Endothelial cell of umbilical vein (primary cell): ENCODE data around the gene PPM1D. TPM values are rescaled to one million over a fixed set of nuclear protein-coding genes. Genes with fewer than 3 reads are reported as not detected.

Experiments
- BruUV-seq: library from RNA; stranded (reverse); fragments of 400-500 nt; replicated peaks from 2 replicates; lab custom pipeline; 2021; lab: Mats Ljungman, UMichigan
- CTCF ChIA-PET: fragments of 300-600, 350-600 bp; sonication (Branson Sonifier 250); formaldehyde crosslinking; loops from one replicate; lab custom pipeline; 2021; ENCODE audit warnings: antibody characterized with exemption, inconsistent platforms; lab: Charles Lee
- POLR2A ChIA-PET: fragments of 300-600, 350-600 bp; sonication (Branson Sonifier 250); formaldehyde crosslinking; loops from one replicate; lab custom pipeline; 2021; ENCODE audit warnings: antibody characterized with exemption, inconsistent platforms; lab: Charles Lee
- DNase-seq: peaks from one replicate; pipeline ENCODE4 v3.0.0-alpha.2; 2011; ENCODE audit warnings: low read depth, low spot score
- FAIRE-seq: peaks from 2 replicates; lab custom pipeline; 2011; peaks lifted over from hg19 to GRCh38; lab: Jason Lieb, UNC
- H2AFZ ChIP-seq: 2 replicates; pipeline ENCODE4 v1.6.0; 2012; ENCODE audit warnings: low read depth, low read length, control low read depth, inconsistent platforms
- H3K27ac ChIP-seq: 2 replicates; pipeline ENCODE4 v1.5.1; 2011; ENCODE audit warnings: low read depth, mild to moderate bottlenecking, control low read depth, low read length, moderate library complexity; ENCODE audit not compliant: insufficient read depth
- H3K27me3 ChIP-seq, 2 experiments: 2 replicates each; pipeline versions ENCODE4 v1.6.0 to v1.6.1; 2011; ENCODE audit warnings: low read length in 2 of 2, mixed read lengths in 1 of 2; ENCODE audit not compliant: control insufficient read depth in 2 of 2, insufficient read depth in 2 of 2
- H3K36me3 ChIP-seq, 2 experiments: 2 replicates in 1 of 2; 3 replicates in 1 of 2; pipeline ENCODE4 v1.5.1; 2011; ENCODE audit warnings: low read length in 2 of 2, mild to moderate bottlenecking in 1 of 2, moderate library complexity in 1 of 2; ENCODE audit not compliant: control insufficient read depth in 2 of 2, insufficient read depth in 2 of 2; ENCODE audit errors: extremely low read depth in 1 of 2
- H3K4me1 ChIP-seq: 3 replicates; pipeline ENCODE4 v1.5.1; 2011; ENCODE audit warnings: mild to moderate bottlenecking, low read length; ENCODE audit not compliant: control insufficient read depth, insufficient read depth; ENCODE audit errors: extremely low read depth
- H3K4me2 ChIP-seq: 2 replicates; pipeline ENCODE4 v1.6.1; 2011; ENCODE audit warnings: low read length, control low read depth, mixed read lengths; ENCODE audit not compliant: insufficient read depth
- H3K4me3 ChIP-seq, 3 experiments: fragments of 200-600 bp in 1 of 3; sonication (generic), shearing (Covaris generic) in 1 of 3; replicated peaks in 1 of 3; 2 replicates each; pipeline ENCODE4 v1.5.1; 2011 to 2016; ENCODE audit warnings: control low read depth in 3 of 3, low read length in 3 of 3, mild to moderate bottlenecking in 2 of 3, inconsistent platforms in 1 of 3, low read depth in 1 of 3, moderate library complexity in 1 of 3; ENCODE audit not compliant: insufficient read depth in 1 of 3
- H3K79me2 ChIP-seq: 2 replicates; pipeline ENCODE4 v1.6.0; 2012; ENCODE audit warnings: low read length, inconsistent platforms; ENCODE audit not compliant: control insufficient read depth, insufficient read depth
- H3K9ac ChIP-seq: replicated peaks from 2 replicates; pipeline ENCODE3; 2011; ENCODE audit warnings: low read length, control low read depth; ENCODE audit not compliant: insufficient read depth; ENCODE audit errors: extremely low read depth
- H3K9me1 ChIP-seq: replicated peaks from 3 replicates; pipeline ENCODE4 v1.6.0; 2011; ENCODE audit warnings: mild to moderate bottlenecking, low read length; ENCODE audit not compliant: control insufficient read depth, insufficient read depth; ENCODE audit errors: extremely low read depth
- H3K9me3 ChIP-seq: replicated peaks from 2 replicates; pipeline ENCODE4 v1.5.1; 2012; ENCODE audit warnings: low read length, inconsistent platforms; ENCODE audit not compliant: control insufficient read depth, insufficient read depth
- H4K20me1 ChIP-seq: replicated peaks from 2 replicates; pipeline ENCODE3; 2011; ENCODE audit warnings: mild to moderate bottlenecking, low read length; ENCODE audit not compliant: control insufficient read depth, insufficient read depth; ENCODE audit errors: extremely low read depth
- CTCF ChIP-seq, 2 donors: IDR thresholded peaks; 1 replicate in 1 of 2; 2 replicates in 1 of 2; pipeline ENCODE4 v1.5.1; 2011; ENCODE audit warnings: low read length in 2 of 2, mild to moderate bottlenecking in 2 of 2, moderate library complexity in 2 of 2, control low read depth in 1 of 2, inconsistent platforms in 1 of 2, low read depth in 1 of 2; ENCODE audit not compliant: insufficient read depth in 1 of 2; ENCODE audit errors: extremely low read depth in 1 of 2
- EZH2 ChIP-seq: IDR thresholded peaks from 2 replicates; pipeline ENCODE4 v1.6.1; 2012; ENCODE audit warnings: borderline replicate concordance, low read depth, mild to moderate bottlenecking, moderate library complexity, low read length, inconsistent platforms; ENCODE audit not compliant: severe bottlenecking
- FOS ChIP-seq: IDR thresholded peaks from 2 replicates; pipeline ENCODE4 v1.6.1; 2011; ENCODE audit warnings: mild to moderate bottlenecking, low read length, moderate library complexity, borderline replicate concordance; ENCODE audit not compliant: insufficient read depth
- GATA2 ChIP-seq: IDR thresholded peaks from 2 replicates; pipeline ENCODE4 v1.7.0; 2011; ENCODE audit warnings: low read depth, mild to moderate bottlenecking, moderate library complexity, mixed read lengths, low read length; ENCODE audit not compliant: insufficient read length, insufficient read depth
- JUN ChIP-seq: IDR thresholded peaks from 2 replicates; pipeline ENCODE4 v1.6.1; 2011; ENCODE audit warnings: borderline replicate concordance, low read depth; ENCODE audit not compliant: insufficient read length, insufficient read depth
- MAX ChIP-seq: IDR thresholded peaks from 2 replicates; pipeline ENCODE4 v1.6.1; 2011; ENCODE audit not compliant: insufficient read depth, insufficient read length
- MYC ChIP-seq: IDR thresholded peaks from one replicate; pipeline ENCODE4 v1.6.1; 2011; ENCODE audit warnings: mild to moderate bottlenecking, low read depth, low read length
- POLR2A ChIP-seq: IDR thresholded peaks from 2 replicates; pipeline ENCODE4 v1.6.1; 2012; ENCODE audit warnings: low read depth, mild to moderate bottlenecking, control low read depth, low read length
- POLR2AphosphoS5 ChIP-seq: IDR thresholded peaks from 2 replicates; pipeline ENCODE4 v1.6.1; 2012; ENCODE audit warnings: low read depth, mild to moderate bottlenecking, control low read depth, low read length, moderate library complexity; ENCODE audit not compliant: insufficient read depth
- dilution Hi-C: fragments of 300-500 bp; cut with MboI; formaldehyde crosslinking; loops from one replicate; pipeline ENCODE4 v1.15.0; 2019; ENCODE audit warnings: low sequenced_read_pairs; ENCODE audit not compliant: extremely low pct_ligation_motif_present
- intact Hi-C: fragments of 100-400 bp; cut with micrococcal nuclease; formaldehyde crosslinking; loops from one replicate; pipeline ENCODE4 v1.10.0; 2022
- polyA plus RNA-seq, 4 experiments: library from polyadenylated mRNA; depleted of rRNA in 3 of 4; stranded (reverse) in 3 of 4; unstranded in 1 of 4; fragments of >200 nt; gene quantifications; 2 replicates each; pipeline versions ENCODE4 v1.2.1 to v1.2.3, GENCODE V29; 2011 to 2012; ENCODE audit warnings: missing spikeins in 1 of 4
- total RNA-seq: library from RNA; stranded (reverse); gene quantifications from 2 replicates; pipeline ENCODE4 v1.2.3, GENCODE V29; 2021

PPM1D gene
- total and polyA plus RNA-seq, 2 donors (not counting 3 experiments of a cell fraction or from before 2014, with no cell fraction given) = 7.9 to 19.0 TPM

DNA sequence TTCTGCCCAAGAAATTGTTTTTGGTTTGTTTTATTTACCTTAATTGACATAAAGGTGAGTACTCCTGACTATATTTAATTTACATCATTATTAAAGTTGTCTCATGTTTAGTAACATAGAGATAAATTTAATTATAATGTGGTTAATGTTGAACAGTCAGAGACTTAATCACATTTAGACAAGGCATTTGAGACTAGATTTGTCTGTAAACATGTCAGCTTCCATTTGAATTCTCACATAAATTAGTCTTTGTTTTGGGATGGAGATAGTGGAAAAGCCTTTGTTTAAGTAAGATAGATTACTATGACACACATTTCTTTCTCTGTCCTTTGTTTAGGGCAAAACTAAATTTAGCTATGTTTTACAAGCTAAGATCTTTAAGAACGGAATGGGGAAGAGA, 59.2 kb downstream of the PPM1D start:
- Histone ChIP-seq H3K36me3 (peaks cover 0 to 2% of the 10 kb centered on the region in 2 experiments), H3K4me1 (no peaks in the 10 kb centered on the region), H3K9me3 (no peaks in the 10 kb centered on the region), H3K4me2 (no peak overlapping the region), H3K27ac (no peak overlapping the region), H3K79me2 (peaks cover 7% of the 10 kb centered on the region), H2AFZ (no peak overlapping the region), H3K9ac (no peak overlapping the region), H3K27me3 (no peaks in the 10 kb centered on the region), H4K20me1 (no peaks in the 10 kb centered on the region), H3K4me3 (no peak overlapping the region), H3K9me1 (no peaks in the 10 kb centered on the region)
- TF ChIP-seq MYC (no peak), JUN (no peak), CTCF (IDR thresholded peaks at IDR 0.05; ENCODE audit: extremely low read depth in 1 of 2, insufficient read depth in 1 of 2, low read depth in 1 of 2, low read length in 2 of 2) (no peak), GATA2 (no peak), EZH2 (no peak), MAX (no peak), POLR2A (no peak), POLR2AphosphoS5 (no peak), FOS (no peak)
- intact Hi-C loops = no loop called here
- FAIRE-seq = no peak
- ChIA-PET POLR2A (no interaction called here), CTCF (no interaction called here)
- DNase-seq = no peak
- dilution Hi-C loops = no loop called here
- no TSS peak for BruUV-seq
